Body of pancreas (tissue), 4 donors: ENCODE measurements around the gene IP6K3. TPM values are rescaled to one million over a fixed set of nuclear protein-coding genes. Genes with fewer than 3 reads are reported as not detected.

ENCODE experiments used
- ATAC-seq: fragments of 150-250 bp; one replicate; pipeline ENCODE4 v1.9.1; 2016
- DNase-seq, 4 donors: peaks; one replicate each; pipeline ENCODE4 v3.0.0-alpha.2; 2019
- H3K27ac ChIP-seq, 4 donors: fragments of 200-600 bp; sonication (generic); 1 replicate in 3 of 4; 2 replicates in 1 of 4; pipeline versions ENCODE4 v1.5.1 to v1.6.1; 2016 to 2019; ENCODE audit warnings: mild to moderate bottlenecking in 1 of 4, mixed read lengths in 1 of 4, moderate library complexity in 1 of 4
- H3K27me3 ChIP-seq, 2 donors: fragments of 200-600 bp; sonication (generic); one replicate each; pipeline ENCODE4 v1.6.0; 2016; ENCODE audit warnings: mild to moderate bottlenecking in 1 of 2
- H3K36me3 ChIP-seq, 2 donors: fragments of 200-600 bp; sonication (generic); replicated peaks in 1 of 2; 2 replicates each; pipeline ENCODE4 v1.5.1; 2016; ENCODE audit warnings: low read depth in 2 of 2; ENCODE audit not compliant: insufficient read depth in 1 of 2
- H3K4me1 ChIP-seq: fragments of 200-600 bp; sonication (generic); one replicate; pipeline ENCODE4 v1.6.0; 2016
- H3K4me3 ChIP-seq, 2 donors: fragments of 200-600 bp; sonication (generic); 1 replicate in 1 of 2; 2 replicates in 1 of 2; pipeline ENCODE4 v1.5.1; 2016 to 2019
- H3K9me3 ChIP-seq, 3 donors: fragments of 200-600 bp; sonication (generic); 1 replicate in 2 of 3; 2 replicates in 1 of 3; pipeline ENCODE4 v1.5.1; 2016
- CTCF ChIP-seq, 7 experiments: fragments of 450-650 bp in 4 of 7; fragments of 200-600 bp in 3 of 7; sonication (generic) in 3 of 7; IDR thresholded peaks; one replicate each; pipeline ENCODE4 v1.5.1; 2016 to 2019; ENCODE audit warnings: antibody characterized with exemption in 7 of 7
- POLR2A ChIP-seq, 3 donors: fragments of 450-650 bp; IDR thresholded peaks; one replicate each; pipeline ENCODE4 v1.6.1; 2016; ENCODE audit warnings: antibody characterized with exemption in 3 of 3, mild to moderate bottlenecking in 2 of 3
- WGBS, 2 donors: methylation state at CpG; one replicate each; pipeline ENCODE4 v1.1.5; 2017; 5-methylcytosine and 5-hydroxymethylcytosine counted together
- intact Hi-C: fragments of 100-400 bp; cut with DNase I; formaldehyde crosslinking; loops from one replicate; pipeline ENCODE4 v1.15.1; 2023
- total RNA-seq, 2 donors: library from RNA; depleted of rRNA; stranded (reverse); fragments of >200 nt; gene quantifications; one replicate each; pipeline ENCODE4 v1.1.0, GENCODE V29; 2016

Gene IP6K3
- total RNA-seq, 2 donors from 2014 or later, result not detected

- DNase-seq (no peak), ATAC-seq (no peak)
- no peak for TF ChIP-seq CTCF (IDR thresholded peaks at IDR 0.05)
- no peak for TF ChIP-seq POLR2A (IDR thresholded peaks at IDR 0.05)
- H3K4me1 ChIP-seq, result peaks cover 38% of the 10 kb centered on the region
- no peak overlapping the region for H3K4me3 ChIP-seq
- no peaks in the 10 kb centered on the region for H3K9me3 ChIP-seq
- intact Hi-C loops, result no loop called here
- H3K27ac ChIP-seq, result no peak overlapping the region
- 86 to 94% methylated on average over 7 of the region's 7 CpGs for WGBS, 2 donors
- no peaks in the 10 kb centered on the region for H3K27me3 ChIP-seq
- no peaks in the 10 kb centered on the region for H3K36me3 ChIP-seq
Observed at GRCh38 chr6:33725891-33726673, 20.6 kb downstream of the IP6K3 start.

DNA sequence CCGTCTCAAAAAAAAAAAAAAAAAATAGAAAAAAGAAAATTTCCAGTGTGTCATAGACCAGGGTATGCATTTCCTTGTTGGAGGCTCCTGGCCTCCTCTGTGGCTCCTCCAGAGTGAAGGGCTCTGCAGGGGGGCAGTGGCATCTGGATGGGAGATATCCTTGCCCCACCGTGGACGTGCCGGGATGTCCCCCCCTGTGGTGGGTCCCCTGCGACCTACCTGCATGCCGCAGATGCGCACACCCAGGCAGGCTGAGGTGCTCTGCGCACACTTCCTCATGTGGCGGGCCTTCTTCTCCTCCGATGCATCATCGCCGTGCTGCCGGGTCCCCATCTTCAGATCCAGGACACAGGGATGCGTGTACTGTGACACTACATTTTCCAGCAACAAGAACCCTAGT is 21.5 kb downstream of the IP6K3 start:
- Histone ChIP-seq H3K27me3 (no peaks in the 10 kb centered on the region), H3K27ac (no peak overlapping the region), H3K36me3 (no peaks in the 10 kb centered on the region), H3K9me3 (no peaks in the 10 kb centered on the region), H3K4me1 (peaks cover 43% of the 10 kb centered on the region), H3K4me3 (no peak overlapping the region)
- TF ChIP-seq POLR2A (IDR thresholded peaks at IDR 0.05) (no peak), CTCF (IDR thresholded peaks at IDR 0.05) (no peak)
- intact Hi-C loops, result no loop called here
- 85 to 94% methylated on average over 13 of the region's 14 CpGs for WGBS, 2 donors
- DNase-seq (no peak), ATAC-seq (no peak)

DNA sequence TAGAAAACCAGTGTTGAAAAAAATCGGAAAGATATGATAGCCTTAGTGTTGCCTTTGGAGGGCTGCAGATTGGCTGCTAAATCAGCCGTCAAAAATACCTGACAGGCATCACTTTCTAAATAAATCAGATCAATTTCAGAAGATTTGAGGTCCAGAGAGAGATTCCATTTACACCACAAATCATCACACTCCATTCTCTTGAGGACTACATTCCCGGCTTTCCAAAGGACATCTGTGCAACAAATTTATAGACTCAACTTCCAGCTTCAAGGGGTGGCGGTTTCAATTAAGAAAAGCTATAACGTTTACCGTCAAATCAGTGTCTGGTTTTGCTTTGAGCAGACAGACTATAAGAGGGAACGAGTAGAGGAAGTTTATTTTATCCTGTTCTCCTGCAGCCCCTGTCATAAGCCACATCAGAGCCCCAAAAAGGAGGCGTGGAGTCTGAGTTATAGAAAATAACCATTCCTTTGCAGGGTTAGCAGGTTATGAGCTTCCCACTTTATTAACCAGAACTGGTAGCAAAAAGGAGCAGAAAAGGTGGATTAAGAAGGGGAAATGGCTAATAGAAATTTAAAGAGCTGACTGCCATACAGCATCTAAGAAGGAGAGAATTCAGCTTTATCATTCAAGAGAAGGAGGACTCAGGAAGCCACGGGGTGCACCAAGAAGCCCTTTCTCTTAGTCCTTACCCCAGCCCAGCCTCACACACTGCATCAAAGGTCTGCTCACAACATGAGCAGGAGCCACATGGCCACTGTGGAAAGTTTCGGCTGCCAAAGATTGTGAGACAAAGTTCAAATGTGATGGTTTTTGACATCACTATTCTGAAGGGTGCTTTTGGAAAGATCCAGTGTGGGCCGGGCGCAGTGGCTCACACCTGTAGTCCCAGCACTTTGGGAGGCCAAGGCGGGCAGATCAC is 22.3 kb downstream of the IP6K3 start:
- H3K9me3 ChIP-seq, result no peaks in the 10 kb centered on the region
- ATAC-seq (no peak), DNase-seq (no peak)
- TF ChIP-seq POLR2A (IDR thresholded peaks at IDR 0.05) (no peak), CTCF (IDR thresholded peaks at IDR 0.05) (no peak)
- peaks cover 43% of the 10 kb centered on the region for H3K4me1 ChIP-seq
- H3K36me3 ChIP-seq, result no peaks in the 10 kb centered on the region
- no peaks in the 10 kb centered on the region for H3K27me3 ChIP-seq
- H3K27ac ChIP-seq, result no peak overlapping the region
- no peak overlapping the region for H3K4me3 ChIP-seq
- 79 to 81% methylated on average over 13 of the region's 13 CpGs for WGBS, 2 donors
- intact Hi-C loops, result no loop called here

GRCh38 chr6:33723371-33724085 is 23.2 kb downstream of the IP6K3 start:
- intact Hi-C loops, result no loop called here
- no peaks in the 10 kb centered on the region for H3K27me3 ChIP-seq
- H3K9me3 ChIP-seq, result no peaks in the 10 kb centered on the region
- no peak overlapping the region for H3K4me3 ChIP-seq
- no peak for ATAC-seq
- H3K27ac ChIP-seq, result peak overlapping the region in 1 of 4 donors; percentile 55
- no peak for TF ChIP-seq CTCF (IDR thresholded peaks at IDR 0.05)
- TF ChIP-seq POLR2A (IDR thresholded peaks at IDR 0.05), result no peak
- DNase-seq, result no peak
- 37 to 38% methylated on average over 3 of the region's 3 CpGs for WGBS, 2 donors
- peaks cover 36% of the 10 kb centered on the region for H3K4me1 ChIP-seq
- no peaks in the 10 kb centered on the region for H3K36me3 ChIP-seq
